Renal pelvis (tissue), 4 donors: ENCODE measurements around the gene SLC46A2. TPM values are rescaled to one million over a fixed set of nuclear protein-coding genes. Genes with fewer than 3 reads are reported as not detected.

Experiments used
- DNase-seq: peaks from one replicate; pipeline ENCODE4 v3.0.0-alpha.2; 2013
- polyA plus RNA-seq, 3 donors: library from polyadenylated mRNA; unstranded; fragments of 120-200 nt; gene quantifications; one replicate each; pipeline ENCODE4 v1.2.1, GENCODE V29; 2013; ENCODE audit not compliant: insufficient read length in 3 of 3

Gene SLC46A2
- polyA plus RNA-seq, 3 donors, result 0.16 to 0.43 (median 0.17) TPM

- no peak for DNase-seq
Observed at GRCh38 chr9:112831281-112831851, 59.3 kb downstream of the SLC46A2 start.

Other genes with a start within 250 kb of the SLC46A2 start
- gene INIP, start 172.8 kb downstream of the SLC46A2 start, polyA plus RNA-seq, result 10 to 100 TPM; 28.1 to 31.0 (median 29.2) TPM
- gene SNX30, start 140.1 kb downstream of the SLC46A2 start, polyA plus RNA-seq, result 10 to 100 TPM; 17.7 to 22.3 (median 22.2) TPM
- gene ZNF883, start 121.3 kb upstream of the SLC46A2 start, polyA plus RNA-seq, result 10 to 100 TPM in 1 of 3 donors, 1 to 10 TPM in 2; 7.1 to 10.4 (median 8.3) TPM
- gene ZFP37, start 165.8 kb upstream of the SLC46A2 start, polyA plus RNA-seq, result 10 to 100 TPM in 2 of 3 donors, 1 to 10 TPM in 1; 9.6 to 12.2 (median 10.8) TPM